Endothelial cell of umbilical vein (primary cell): ENCODE results near the gene CXCL6. TPM values are rescaled to one million over a fixed set of nuclear protein-coding genes. Genes with fewer than 3 reads are reported as not detected.

ENCODE experiments used
- Bru-seq: library from RNA; stranded (reverse); fragments of 400-500 nt; gene quantifications from one replicate; lab custom pipeline; 2021; lab: Mats Ljungman, UMichigan
- BruChase-seq, 2 experiments: library from RNA; stranded (reverse); fragments of 400-500 nt; gene quantifications; one replicate each; lab custom pipeline; 2021; lab: Mats Ljungman, UMichigan
- BruUV-seq: library from RNA; stranded (reverse); fragments of 400-500 nt; replicated peaks from 2 replicates; lab custom pipeline; 2021; lab: Mats Ljungman, UMichigan
- CTCF ChIA-PET: fragments of 300-600, 350-600 bp; sonication (Branson Sonifier 250); formaldehyde crosslinking; loops from one replicate; lab custom pipeline; 2021; ENCODE audit warnings: antibody characterized with exemption, inconsistent platforms; lab: Charles Lee
- POLR2A ChIA-PET: fragments of 300-600, 350-600 bp; sonication (Branson Sonifier 250); formaldehyde crosslinking; loops from one replicate; lab custom pipeline; 2021; ENCODE audit warnings: antibody characterized with exemption, inconsistent platforms; lab: Charles Lee
- DNase-seq: peaks from one replicate; pipeline ENCODE4 v3.0.0-alpha.2; 2011; ENCODE audit warnings: low read depth, low spot score
- FAIRE-seq: peaks from 2 replicates; lab custom pipeline; 2011; peaks lifted over from hg19 to GRCh38; lab: Jason Lieb, UNC
- H2AFZ ChIP-seq: 2 replicates; pipeline ENCODE4 v1.6.0; 2012; ENCODE audit warnings: low read depth, low read length, control low read depth, inconsistent platforms
- H3K27ac ChIP-seq: 2 replicates; pipeline ENCODE4 v1.5.1; 2011; ENCODE audit warnings: low read depth, mild to moderate bottlenecking, control low read depth, low read length, moderate library complexity; ENCODE audit not compliant: insufficient read depth
- H3K27me3 ChIP-seq, 2 experiments: 2 replicates each; pipeline versions ENCODE4 v1.6.0 to v1.6.1; 2011; ENCODE audit warnings: low read length in 2 of 2, mixed read lengths in 1 of 2; ENCODE audit not compliant: control insufficient read depth in 2 of 2, insufficient read depth in 2 of 2
- H3K36me3 ChIP-seq, 2 experiments: 2 replicates in 1 of 2; 3 replicates in 1 of 2; pipeline ENCODE4 v1.5.1; 2011; ENCODE audit warnings: low read length in 2 of 2, mild to moderate bottlenecking in 1 of 2, moderate library complexity in 1 of 2; ENCODE audit not compliant: control insufficient read depth in 2 of 2, insufficient read depth in 2 of 2; ENCODE audit errors: extremely low read depth in 1 of 2
- H3K4me1 ChIP-seq: 3 replicates; pipeline ENCODE4 v1.5.1; 2011; ENCODE audit warnings: mild to moderate bottlenecking, low read length; ENCODE audit not compliant: control insufficient read depth, insufficient read depth; ENCODE audit errors: extremely low read depth
- H3K4me2 ChIP-seq: 2 replicates; pipeline ENCODE4 v1.6.1; 2011; ENCODE audit warnings: low read length, control low read depth, mixed read lengths; ENCODE audit not compliant: insufficient read depth
- H3K4me3 ChIP-seq, 3 experiments: fragments of 200-600 bp in 1 of 3; sonication (generic), shearing (Covaris generic) in 1 of 3; replicated peaks in 1 of 3; 2 replicates each; pipeline ENCODE4 v1.5.1; 2011 to 2016; ENCODE audit warnings: control low read depth in 3 of 3, low read length in 3 of 3, mild to moderate bottlenecking in 2 of 3, inconsistent platforms in 1 of 3, low read depth in 1 of 3, moderate library complexity in 1 of 3; ENCODE audit not compliant: insufficient read depth in 1 of 3
- H3K79me2 ChIP-seq: 2 replicates; pipeline ENCODE4 v1.6.0; 2012; ENCODE audit warnings: low read length, inconsistent platforms; ENCODE audit not compliant: control insufficient read depth, insufficient read depth
- H3K9ac ChIP-seq: replicated peaks from 2 replicates; pipeline ENCODE3; 2011; ENCODE audit warnings: low read length, control low read depth; ENCODE audit not compliant: insufficient read depth; ENCODE audit errors: extremely low read depth
- H3K9me1 ChIP-seq: replicated peaks from 3 replicates; pipeline ENCODE4 v1.6.0; 2011; ENCODE audit warnings: mild to moderate bottlenecking, low read length; ENCODE audit not compliant: control insufficient read depth, insufficient read depth; ENCODE audit errors: extremely low read depth
- H3K9me3 ChIP-seq: replicated peaks from 2 replicates; pipeline ENCODE4 v1.5.1; 2012; ENCODE audit warnings: low read length, inconsistent platforms; ENCODE audit not compliant: control insufficient read depth, insufficient read depth
- H4K20me1 ChIP-seq: replicated peaks from 2 replicates; pipeline ENCODE3; 2011; ENCODE audit warnings: mild to moderate bottlenecking, low read length; ENCODE audit not compliant: control insufficient read depth, insufficient read depth; ENCODE audit errors: extremely low read depth
- EZH2 ChIP-seq: IDR thresholded peaks from 2 replicates; pipeline ENCODE4 v1.6.1; 2012; ENCODE audit warnings: borderline replicate concordance, low read depth, mild to moderate bottlenecking, moderate library complexity, low read length, inconsistent platforms; ENCODE audit not compliant: severe bottlenecking
- FOS ChIP-seq: IDR thresholded peaks from 2 replicates; pipeline ENCODE4 v1.6.1; 2011; ENCODE audit warnings: mild to moderate bottlenecking, low read length, moderate library complexity, borderline replicate concordance; ENCODE audit not compliant: insufficient read depth
- GATA2 ChIP-seq: IDR thresholded peaks from 2 replicates; pipeline ENCODE4 v1.7.0; 2011; ENCODE audit warnings: low read depth, mild to moderate bottlenecking, moderate library complexity, mixed read lengths, low read length; ENCODE audit not compliant: insufficient read length, insufficient read depth
- JUN ChIP-seq: IDR thresholded peaks from 2 replicates; pipeline ENCODE4 v1.6.1; 2011; ENCODE audit warnings: borderline replicate concordance, low read depth; ENCODE audit not compliant: insufficient read length, insufficient read depth
- MYC ChIP-seq: IDR thresholded peaks from one replicate; pipeline ENCODE4 v1.6.1; 2011; ENCODE audit warnings: mild to moderate bottlenecking, low read depth, low read length
- POLR2A ChIP-seq: IDR thresholded peaks from 2 replicates; pipeline ENCODE4 v1.6.1; 2012; ENCODE audit warnings: low read depth, mild to moderate bottlenecking, control low read depth, low read length
- POLR2AphosphoS5 ChIP-seq: IDR thresholded peaks from 2 replicates; pipeline ENCODE4 v1.6.1; 2012; ENCODE audit warnings: low read depth, mild to moderate bottlenecking, control low read depth, low read length, moderate library complexity; ENCODE audit not compliant: insufficient read depth
- dilution Hi-C: fragments of 300-500 bp; cut with MboI; formaldehyde crosslinking; loops from one replicate; pipeline ENCODE4 v1.15.0; 2019; ENCODE audit warnings: low sequenced_read_pairs; ENCODE audit not compliant: extremely low pct_ligation_motif_present
- intact Hi-C: fragments of 100-400 bp; cut with micrococcal nuclease; formaldehyde crosslinking; loops from one replicate; pipeline ENCODE4 v1.10.0; 2022
- long read RNA-seq: library from polyadenylated mRNA; stranded (forward); transcript quantifications from one replicate; pipeline ENCODE4 v2.0.0, GENCODE V29; 2021
- polyA minus RNA-seq, 3 experiments: library from RNA; depleted of rRNA, polyadenylated mRNA; stranded (reverse); fragments of >200 nt; gene quantifications; 1 replicate in 1 of 3; 2 replicates in 2 of 3; pipeline ENCODE4 v1.2.3, GENCODE V29; 2011
- polyA plus RNA-seq, 4 experiments: library from polyadenylated mRNA; depleted of rRNA in 3 of 4; stranded (reverse) in 3 of 4; unstranded in 1 of 4; fragments of >200 nt; gene quantifications; 2 replicates each; pipeline versions ENCODE4 v1.2.1 to v1.2.3, GENCODE V29; 2011 to 2012; ENCODE audit warnings: missing spikeins in 1 of 4
- total RNA-seq: library from RNA; stranded (reverse); gene quantifications from 2 replicates; pipeline ENCODE4 v1.2.3, GENCODE V29; 2021
- TF ChIP-seq, protein P1 (sequence below): IDR thresholded peaks from 2 replicates; pipeline ENCODE4 v1.6.1; 2011; ENCODE audit not compliant: insufficient read depth, insufficient read length
- TF ChIP-seq, protein P2 (sequence below), 2 donors: IDR thresholded peaks; 1 replicate in 1 of 2; 2 replicates in 1 of 2; pipeline ENCODE4 v1.5.1; 2011; ENCODE audit warnings: low read length in 2 of 2, mild to moderate bottlenecking in 2 of 2, moderate library complexity in 2 of 2, control low read depth in 1 of 2, inconsistent platforms in 1 of 2, low read depth in 1 of 2; ENCODE audit not compliant: insufficient read depth in 1 of 2; ENCODE audit errors: extremely low read depth in 1 of 2

The CXCL6 gene
- total RNA-seq (0.25 and 1.2 TPM in 2 replicates), polyA plus RNA-seq (0.78 and 0.81 TPM in 2 replicates), polyA minus RNA-seq (0.19 TPM in 1 of 2 replicates, not detected in the other), Bru-seq, nascent RNA (percentile 48 among the genes with signal in this experiment), BruChase-seq, experiment 1, labeled RNA remaining after a 6-hour chase (percentile 36 among the genes with signal in this experiment), BruChase-seq, experiment 2, labeled RNA remaining after a 2-hour chase (percentile 23 among the genes with signal in this experiment)
- 0.59 and 1.0 TPM in 2 replicates for polyA plus RNA-seq (2011; cell fraction: cytosol; rRNA removed)
- 0.32 and 0.43 TPM in 2 replicates for polyA plus RNA-seq (2011; cell fraction: nucleus; rRNA removed)
- polyA plus RNA-seq (2012), result 3.5 and 4.3 TPM in 2 replicates
- polyA minus RNA-seq (2011; cell fraction: cytosol; rRNA and poly(A)+ RNA removed), result not detected
- polyA minus RNA-seq (2011; cell fraction: nucleus; rRNA and poly(A)+ RNA removed), result not detected in 2 replicates
- long read RNA-seq, partial matches to known transcripts, result 0 of 1 reads
- long read RNA-seq, other reads (novel, unspliced or antisense), result 0 of 1 reads

DNA sequence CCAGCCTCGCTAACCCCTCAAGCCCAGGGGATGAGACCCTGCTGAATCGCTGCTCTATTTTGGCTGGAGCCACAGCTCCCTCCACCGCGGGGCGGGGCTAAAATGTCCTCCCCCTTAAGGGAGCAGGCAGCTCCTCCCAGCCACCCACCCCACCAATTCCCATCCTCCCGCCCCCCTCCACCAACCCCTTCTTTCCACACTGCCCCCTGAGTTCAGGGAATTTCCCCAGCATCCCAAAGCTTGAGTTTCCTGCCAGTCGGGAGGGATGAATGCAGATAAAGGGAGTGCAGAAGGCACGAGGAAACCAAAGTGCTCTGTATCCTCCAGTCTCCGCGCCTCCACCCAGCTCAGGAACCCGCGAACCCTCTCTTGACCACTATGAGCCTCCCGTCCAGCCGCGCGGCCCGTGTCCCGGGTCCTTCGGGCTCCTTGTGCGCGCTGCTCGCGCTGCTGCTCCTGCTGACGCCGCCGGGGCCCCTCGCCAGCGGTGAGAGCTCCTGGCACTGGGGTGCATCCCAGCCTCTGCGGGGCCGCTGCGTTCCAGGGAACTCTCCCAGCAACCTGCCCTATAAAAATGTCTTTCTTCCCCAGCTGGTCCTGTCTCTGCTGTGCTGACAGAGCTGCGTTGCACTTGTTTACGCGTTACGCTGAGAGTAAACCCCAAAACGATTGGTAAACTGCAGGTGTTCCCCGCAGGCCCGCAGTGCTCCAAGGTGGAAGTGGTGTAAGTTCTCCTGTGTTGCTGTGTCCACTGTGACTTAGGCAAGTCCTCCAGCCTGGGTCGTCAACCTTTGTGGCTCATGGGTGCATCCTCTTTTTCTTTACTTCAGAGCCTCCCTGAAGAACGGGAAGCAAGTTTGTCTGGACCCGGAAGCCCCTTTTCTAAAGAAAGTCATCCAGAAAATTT lies at the start of gene CXCL6:
CXCL6 (plus strand) TSS at position 306 of the 907 bp plus-strand sequence; CDS start at position 379, 73 bp downstream.
- no peaks in the 10 kb centered on the region for H3K9me3 ChIP-seq
- BruUV-seq, result no TSS peak
- DNase-seq (peak; percentile 40), FAIRE-seq (no peak)
- ChIA-PET CTCF (interaction anchor here (0.6 to 1.6 kb wide), 6 partner anchors 9 to 175 kb away, joined by 3 to 6 read pairs (median 4); partner anchors contain the start of gene PF4V1), POLR2A (no interaction called here)
- no peak within 1 kb of the TSS for H3K27ac ChIP-seq
- no peaks in the 10 kb centered on the region for H3K79me2 ChIP-seq
- H3K9me1 ChIP-seq, result no peaks in the 10 kb centered on the region
- dilution Hi-C loops, result no loop called here
- peak within 1 kb of the TSS; percentile 2 to 56 (median 30) for H3K4me3 ChIP-seq
- peak within 1 kb of the TSS; percentile 17 for H3K9ac ChIP-seq
- H4K20me1 ChIP-seq, result no peaks in the 10 kb centered on the region
- intact Hi-C loops, result no loop called here
- peak within 1 kb of the TSS; percentile 72 for H2AFZ ChIP-seq
- H3K4me2 ChIP-seq, result peak within 1 kb of the TSS; percentile 59
- no peaks in the 10 kb centered on the region for H3K27me3 ChIP-seq
- no peak for TF ChIP-seq JUN
- no peak for TF ChIP-seq MYC
- no peaks in the 10 kb centered on the region for H3K36me3 ChIP-seq
- H3K4me1 ChIP-seq, result peaks cover 12% of the 10 kb centered on the region

DNA sequence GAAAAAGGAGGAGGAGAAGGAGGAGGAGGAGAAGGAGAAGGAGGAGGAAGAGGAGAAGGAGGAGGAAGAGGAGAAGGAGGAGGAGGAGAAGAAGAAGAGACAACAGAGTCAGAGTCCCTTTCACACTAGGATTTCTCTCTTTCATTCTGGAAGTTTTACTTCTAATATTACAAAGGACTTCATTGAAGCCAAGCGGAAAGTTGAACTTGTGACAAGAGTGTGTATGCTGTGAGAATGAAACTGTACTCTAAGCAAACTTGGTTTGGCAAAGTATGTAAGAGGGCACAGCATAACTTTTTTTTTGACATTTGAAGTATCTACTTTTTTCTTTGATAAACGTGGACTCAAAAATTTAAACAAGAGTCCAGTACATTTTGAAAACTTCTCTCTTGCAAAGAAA lies 48.1 kb upstream of the CXCL6 start:
- DNase-seq (no peak), FAIRE-seq (no peak)
- H3K27ac ChIP-seq, result no peak overlapping the region
- no peak overlapping the region for H3K9ac ChIP-seq
- no peaks in the 10 kb centered on the region for H3K9me1 ChIP-seq
- H3K27me3 ChIP-seq, result no peaks in the 10 kb centered on the region
- H3K4me2 ChIP-seq, result no peak overlapping the region
- ChIA-PET CTCF (no interaction called here), POLR2A (no interaction called here)
- no peaks in the 10 kb centered on the region for H3K36me3 ChIP-seq
- no peaks in the 10 kb centered on the region for H3K4me1 ChIP-seq
- BruUV-seq, result no TSS peak
- H3K9me3 ChIP-seq, result no peaks in the 10 kb centered on the region
- intact Hi-C loops (no loop called here), dilution Hi-C loops (no loop called here)
- TF ChIP-seq EZH2 (no peak), MYC (no peak), JUN (no peak), POLR2A (no peak), FOS (no peak), GATA2 (no peak), POLR2AphosphoS5 (no peak)
- TF ChIP-seq, protein P1, sequence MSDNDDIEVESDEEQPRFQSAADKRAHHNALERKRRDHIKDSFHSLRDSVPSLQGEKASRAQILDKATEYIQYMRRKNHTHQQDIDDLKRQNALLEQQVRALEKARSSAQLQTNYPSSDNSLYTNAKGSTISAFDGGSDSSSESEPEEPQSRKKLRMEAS, result no peak
- TF ChIP-seq, protein P2, sequence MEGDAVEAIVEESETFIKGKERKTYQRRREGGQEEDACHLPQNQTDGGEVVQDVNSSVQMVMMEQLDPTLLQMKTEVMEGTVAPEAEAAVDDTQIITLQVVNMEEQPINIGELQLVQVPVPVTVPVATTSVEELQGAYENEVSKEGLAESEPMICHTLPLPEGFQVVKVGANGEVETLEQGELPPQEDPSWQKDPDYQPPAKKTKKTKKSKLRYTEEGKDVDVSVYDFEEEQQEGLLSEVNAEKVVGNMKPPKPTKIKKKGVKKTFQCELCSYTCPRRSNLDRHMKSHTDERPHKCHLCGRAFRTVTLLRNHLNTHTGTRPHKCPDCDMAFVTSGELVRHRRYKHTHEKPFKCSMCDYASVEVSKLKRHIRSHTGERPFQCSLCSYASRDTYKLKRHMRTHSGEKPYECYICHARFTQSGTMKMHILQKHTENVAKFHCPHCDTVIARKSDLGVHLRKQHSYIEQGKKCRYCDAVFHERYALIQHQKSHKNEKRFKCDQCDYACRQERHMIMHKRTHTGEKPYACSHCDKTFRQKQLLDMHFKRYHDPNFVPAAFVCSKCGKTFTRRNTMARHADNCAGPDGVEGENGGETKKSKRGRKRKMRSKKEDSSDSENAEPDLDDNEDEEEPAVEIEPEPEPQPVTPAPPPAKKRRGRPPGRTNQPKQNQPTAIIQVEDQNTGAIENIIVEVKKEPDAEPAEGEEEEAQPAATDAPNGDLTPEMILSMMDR (IDR thresholded peaks at IDR 0.05; ENCODE audit: extremely low read depth in 1 of 2, insufficient read depth in 1 of 2, low read depth in 1 of 2, low read length in 2 of 2), result no peak
- H2AFZ ChIP-seq, result peak overlapping the region; percentile 37
- no peak overlapping the region for H3K4me3 ChIP-seq
- H3K79me2 ChIP-seq, result no peaks in the 10 kb centered on the region
- no peaks in the 10 kb centered on the region for H4K20me1 ChIP-seq
